Measurements from ENCODE around the gene HOXB2. TPM values are rescaled to one million over a fixed set of nuclear protein-coding genes. Genes with fewer than 3 reads are reported as not detected.

The HOXB2 gene
- total RNA-seq, 1 donor from 2014 or later = not detected

GRCh38 chr17:48577946-48578615 is 33.2 kb upstream of the HOXB2 start, which contains the start of gene HOXB4:
Gene HOXB4 (minus strand): TSS chr17:48578350. CDS start chr17:48578319, 31 bp downstream.
- peak; percentile 74 for DNase-seq (ENCODE audit: low spot score)
- H3K4me2 ChIP-seq = peak within 1 kb of the TSS; percentile 58
- H3K9ac ChIP-seq = no peak within 1 kb of the TSS
- no peaks in the 10 kb centered on the region for H3K4me1 ChIP-seq
- no peaks in the 10 kb centered on the region for H3K36me3 ChIP-seq
- no peak within 1 kb of the TSS for H3K27ac Mint-ChIP-seq
- H3K79me2 ChIP-seq (ENCODE audit: low read depth) = no peaks in the 10 kb centered on the region
- no peak within 1 kb of the TSS for H3K27ac ChIP-seq
- H3K9me3 Mint-ChIP-seq = peaks cover 13% of the 10 kb centered on the region
- peak within 1 kb of the TSS; percentile 67 for H3K4me3 Mint-ChIP-seq
- peaks cover 100% of the 10 kb centered on the region for H3K27me3 ChIP-seq
- H2AFZ ChIP-seq (replicated peaks) = no peak within 1 kb of the TSS
- TF ChIP-seq EZH2phosphoT487 (IDR thresholded peaks at IDR 0.05) (peak; percentile 77), EZH2 (IDR thresholded peaks at IDR 0.05) (peak; percentile 74), CTCF (IDR thresholded peaks at IDR 0.05) (no peak)
- H3K36me3 Mint-ChIP-seq = no peaks in the 10 kb centered on the region
- H3K9me3 ChIP-seq (ENCODE audit: low read depth) = no peaks in the 10 kb centered on the region
- peaks cover 93% of the 10 kb centered on the region for H3K27me3 Mint-ChIP-seq (ENCODE audit: insufficient read depth, low read depth)
- no peak within 1 kb of the TSS for H3K4me3 ChIP-seq
- H4K20me1 ChIP-seq (ENCODE audit: low read depth) = peaks cover 94% of the 10 kb centered on the region
- no peaks in the 10 kb centered on the region for H3K4me1 Mint-ChIP-seq
- peaks cover 4% of the 10 kb centered on the region for H3F3A ChIP-seq (ENCODE audit: low read depth)

- no peak for DNase-seq (ENCODE audit: low spot score)
- peaks cover 100% of the 10 kb centered on the region for H3K27me3 ChIP-seq
- H3K9ac ChIP-seq = no peak overlapping the region
- TF ChIP-seq CTCF (IDR thresholded peaks at IDR 0.05) (no peak), EZH2phosphoT487 (IDR thresholded peaks at IDR 0.05) (peak; percentile 68), EZH2 (IDR thresholded peaks at IDR 0.05) (peak; percentile 93)
- peaks cover 94% of the 10 kb centered on the region for H4K20me1 ChIP-seq (ENCODE audit: low read depth)
- Mint-ChIP-seq H3K27me3 (ENCODE audit: insufficient read depth, low read depth) (peaks cover 93% of the 10 kb centered on the region), H3K4me3 (peak overlapping the region; percentile 35), H3K36me3 (no peaks in the 10 kb centered on the region), H3K27ac (no peak overlapping the region), H3K9me3 (peaks cover 10% of the 10 kb centered on the region), H3K4me1 (no peaks in the 10 kb centered on the region)
- no peaks in the 10 kb centered on the region for H3K4me1 ChIP-seq
- H3K4me3 ChIP-seq = no peak overlapping the region
- no peak overlapping the region for H2AFZ ChIP-seq (replicated peaks)
- no peaks in the 10 kb centered on the region for H3K36me3 ChIP-seq
- H3K79me2 ChIP-seq (ENCODE audit: low read depth) = no peaks in the 10 kb centered on the region
- no peak overlapping the region for H3K27ac ChIP-seq
- H3K9me3 ChIP-seq (ENCODE audit: low read depth) = no peaks in the 10 kb centered on the region
- H3K4me2 ChIP-seq = no peak overlapping the region
- peaks cover 4% of the 10 kb centered on the region for H3F3A ChIP-seq (ENCODE audit: low read depth)
Measured at GRCh38 chr17:48577330-48577945, 32.5 kb upstream of the HOXB2 start.

- Histone ChIP-seq H3F3A (ENCODE audit: low read depth) (peaks cover 4% of the 10 kb centered on the region), H2AFZ (replicated peaks) (no peak overlapping the region), H3K4me2 (no peak overlapping the region), H3K4me1 (no peaks in the 10 kb centered on the region), H3K27ac (no peak overlapping the region), H3K27me3 (peaks cover 100% of the 10 kb centered on the region), H3K9me3 (ENCODE audit: low read depth) (no peaks in the 10 kb centered on the region), H3K36me3 (no peaks in the 10 kb centered on the region), H3K9ac (no peak overlapping the region), H3K79me2 (ENCODE audit: low read depth) (no peaks in the 10 kb centered on the region), H4K20me1 (ENCODE audit: low read depth) (peaks cover 94% of the 10 kb centered on the region), H3K4me3 (no peak overlapping the region)
- DNase-seq (ENCODE audit: low spot score) = peak; percentile 46
- TF ChIP-seq CTCF (IDR thresholded peaks at IDR 0.05) (no peak), EZH2 (IDR thresholded peaks at IDR 0.05) (peak; percentile 91), EZH2phosphoT487 (IDR thresholded peaks at IDR 0.05) (peak; percentile 86)
- Mint-ChIP-seq H3K27ac (no peak overlapping the region), H3K9me3 (peaks cover 11% of the 10 kb centered on the region), H3K36me3 (no peaks in the 10 kb centered on the region), H3K4me1 (no peaks in the 10 kb centered on the region), H3K4me3 (no peak overlapping the region), H3K27me3 (ENCODE audit: insufficient read depth, low read depth) (peaks cover 91% of the 10 kb centered on the region)
Measured at GRCh38 chr17:48576479-48577309, 31.8 kb upstream of the HOXB2 start.

All from neural progenitor cell (in vitro differentiated cells).